ENCODE results near the gene ITSN1. TPM values are rescaled to one million over a fixed set of nuclear protein-coding genes. Genes with fewer than 3 reads are reported as not detected.

The ITSN1 gene
- total and polyA plus RNA-seq, 4 donors = 20.3 to 112 (median 40.2) TPM

GRCh38 chr21:33917421-33917820, 275.1 kb downstream of the ITSN1 start:
- 37% methylated on average over 4 of the region's 4 CpGs for WGBS

GRCh38 chr21:33924079-33924765, 281.9 kb downstream of the ITSN1 start:
- TF ChIP-seq RXRA (IDR thresholded peaks at IDR 0.05) (peak; percentile 14 to 41), CTCF (IDR thresholded peaks at IDR 0.05; ENCODE audit: low read depth, low read length, missing input control) (peak; percentile 96), MAX (IDR thresholded peaks at IDR 0.05) (peak; percentile 61), REST (IDR thresholded peaks at IDR 0.05) (no peak), TAF1 (conservative IDR thresholded peaks at IDR 0.05) (no peak), YY1 (IDR thresholded peaks at IDR 0.05) (peak; percentile 35), HNF4A (conservative IDR thresholded peaks at IDR 0.05) (peak; percentile 15 to 34), GABPA (IDR thresholded peaks at IDR 0.05 in 1 of 2, conservative IDR thresholded peaks at IDR 0.05 in 1 of 2) (no peak), RAD21 (IDR thresholded peaks at IDR 0.05) (peak; percentile 99), FOXA2 (IDR thresholded peaks at IDR 0.05) (no peak), JUND (IDR thresholded peaks at IDR 0.05) (no peak)
- no peaks in the 10 kb centered on the region for H3K27me3 ChIP-seq (ENCODE audit: control insufficient read depth in 4 of 4, insufficient read depth in 4 of 4, low read length in 3 of 4)
- 13% methylated on average over 13 of the region's 13 CpGs for WGBS
- H3K9ac ChIP-seq (ENCODE audit: low read depth in 1 of 2, low read length in 2 of 2) = peak overlapping the region; percentile 19 to 42
- peaks cover 0 to 3% (median 1%) of the 10 kb centered on the region in 4 donors for H3K4me1 ChIP-seq (ENCODE audit: control insufficient read depth in 4 of 4, insufficient read depth in 4 of 4, low read length in 3 of 4)
- peak overlapping the region in 1 of 2 donors; percentile 64 for H3K27ac ChIP-seq (ENCODE audit: low read depth in 1 of 2, low read length in 2 of 2)
- no peaks in the 10 kb centered on the region for H3K9me3 ChIP-seq (ENCODE audit: control insufficient read depth in 4 of 4, low read length in 3 of 4)
- no peak overlapping the region for H3K4me3 ChIP-seq (ENCODE audit: low read depth in 1 of 3, low read length in 3 of 3)
- H3K36me3 ChIP-seq (ENCODE audit: control insufficient read depth in 4 of 4, insufficient read depth in 3 of 4, low read depth in 1 of 4, low read length in 3 of 4) = no peaks in the 10 kb centered on the region
- peak; percentile 89 for DNase-seq (ENCODE audit: low spot score)

More at GRCh38 chr21:33917421-33917820, 275.1 kb downstream of the ITSN1 start:
- TF ChIP-seq NR2F2 (IDR thresholded peaks at IDR 0.05) (no peak), GABPA (IDR thresholded peaks at IDR 0.05 in 1 of 2, conservative IDR thresholded peaks at IDR 0.05 in 1 of 2) (no peak), FOXA2 (IDR thresholded peaks at IDR 0.05) (peak; percentile 33), TAF1 (conservative IDR thresholded peaks at IDR 0.05) (no peak), RXRA (IDR thresholded peaks at IDR 0.05) (peak in 1 of 2 donors; percentile 37), EGR1 (IDR thresholded peaks at IDR 0.05; ENCODE audit: low read depth in 2 of 2) (no peak), ATF3 (IDR thresholded peaks at IDR 0.05) (no peak), SP1 (IDR thresholded peaks at IDR 0.05) (no peak), HNF4A (conservative IDR thresholded peaks at IDR 0.05) (peak in 1 of 2 donors; percentile 30), FOXA1 (IDR thresholded peaks at IDR 0.05) (no peak), RAD21 (IDR thresholded peaks at IDR 0.05) (no peak), YY1 (IDR thresholded peaks at IDR 0.05) (peak; percentile 26)
- no peak overlapping the region for H3K9ac ChIP-seq (ENCODE audit: low read depth in 1 of 2, low read length in 2 of 2)
- no peaks in the 10 kb centered on the region for H3K9me3 ChIP-seq (ENCODE audit: control insufficient read depth in 4 of 4, low read length in 3 of 4)
- no peak overlapping the region for H3K4me3 ChIP-seq (ENCODE audit: low read depth in 1 of 3, low read length in 3 of 3)
- H3K36me3 ChIP-seq (ENCODE audit: control insufficient read depth in 4 of 4, insufficient read depth in 3 of 4, low read depth in 1 of 4, low read length in 3 of 4) = peaks cover 2 to 8% (median 5%) of the 10 kb centered on the region in 4 donors
- no peak for DNase-seq (ENCODE audit: low spot score)
- H3K27me3 ChIP-seq (ENCODE audit: control insufficient read depth in 4 of 4, insufficient read depth in 4 of 4, low read length in 3 of 4) = no peaks in the 10 kb centered on the region
- H3K4me1 ChIP-seq (ENCODE audit: control insufficient read depth in 4 of 4, insufficient read depth in 4 of 4, low read length in 3 of 4) = peaks cover 0 to 30% (median 14%) of the 10 kb centered on the region in 4 donors
- H3K27ac ChIP-seq (ENCODE audit: low read depth in 1 of 2, low read length in 2 of 2) = no peak overlapping the region

All from liver (tissue), 9 donors.